HepG2 (cell line): ENCODE results near the gene RBM47. TPM values are rescaled to one million over a fixed set of nuclear protein-coding genes. Genes with fewer than 3 reads are reported as not detected.

ENCODE experiments used
- CBX1 ChIP-seq: IDR thresholded peaks from one replicate; pipeline ENCODE4 v1.6.1; 2016; ENCODE audit warnings: antibody characterized with exemption, low read depth
- FOXP4 ChIP-seq: sonication (generic); formaldehyde crosslinking; IDR thresholded peaks from 2 replicates; pipeline ENCODE4 v1.4.0; 2020; ENCODE audit warnings: missing genetic modification reagents
- GATAD1 ChIP-seq: IDR thresholded peaks from 2 replicates; pipeline ENCODE4 v1.6.1; 2016; ENCODE audit warnings: missing genetic modification reagents, missing compliant biosample characterization
- HMGA1 ChIP-seq: sonication (generic); formaldehyde crosslinking; conservative IDR thresholded peaks from 2 replicates; pipeline ENCODE4 v1.4.0; 2020; ENCODE audit warnings: missing genetic modification reagents
- IRF9 ChIP-seq: sonication (generic); formaldehyde crosslinking; IDR thresholded peaks from 2 replicates; pipeline ENCODE4 v1.8.0; 2022; ENCODE audit warnings: missing genetic modification reagents, mild to moderate bottlenecking, borderline replicate concordance
- KDM3A ChIP-seq: IDR thresholded peaks from 2 replicates; pipeline ENCODE4 v1.6.1; 2018; ENCODE audit warnings: low read depth, missing compliant biosample characterization
- NFKBIZ ChIP-seq: IDR thresholded peaks from 2 replicates; pipeline ENCODE4 v1.6.1; 2018; ENCODE audit warnings: missing genetic modification reagents, missing compliant biosample characterization
- POLR2G ChIP-seq: fragments of 200-400 bp; formaldehyde crosslinking; IDR thresholded peaks from 2 replicates; pipeline ENCODE4 v1.6.1; 2018; ENCODE audit warnings: mild to moderate bottlenecking, low read depth, low read length, moderate library complexity
- SATB2 ChIP-seq: sonication (generic); formaldehyde crosslinking; IDR thresholded peaks from 2 replicates; pipeline ENCODE4 v1.5.0; 2020; ENCODE audit warnings: missing genetic modification reagents
- SMAD3 ChIP-seq: sonication (generic); formaldehyde crosslinking; IDR thresholded peaks from 2 replicates; pipeline ENCODE4 v1.4.0; 2020; ENCODE audit warnings: missing genetic modification reagents
- SNAPC4 ChIP-seq: sonication (generic); formaldehyde crosslinking; IDR thresholded peaks from 2 replicates; pipeline ENCODE4 v1.4.0; 2020; ENCODE audit warnings: mild to moderate bottlenecking, missing genetic modification reagents
- THRA ChIP-seq: sonication (generic); formaldehyde crosslinking; IDR thresholded peaks from 2 replicates; pipeline ENCODE4 v1.4.0; 2020; ENCODE audit warnings: missing genetic modification reagents, borderline replicate concordance
- ZBTB37 ChIP-seq: sonication (generic); formaldehyde crosslinking; IDR thresholded peaks from 2 replicates; pipeline ENCODE4 v1.4.0; 2020; ENCODE audit warnings: mild to moderate bottlenecking, missing genetic modification reagents
- ZMYM2 ChIP-seq: sonication (generic); formaldehyde crosslinking; IDR thresholded peaks from 2 replicates; pipeline ENCODE4 v1.8.0; 2022; ENCODE audit warnings: mild to moderate bottlenecking, missing genetic modification reagents
- ZNF326 ChIP-seq: sonication (generic); formaldehyde crosslinking; IDR thresholded peaks from 2 replicates; pipeline ENCODE4 v1.4.0; 2020; ENCODE audit warnings: missing genetic modification reagents, borderline replicate concordance
- ZNF557 ChIP-seq: sonication (generic); formaldehyde crosslinking; IDR thresholded peaks from 2 replicates; pipeline ENCODE4 v1.4.0; 2020; ENCODE audit warnings: missing genetic modification reagents
- ZNF879 ChIP-seq: sonication (generic); formaldehyde crosslinking; IDR thresholded peaks from 2 replicates; pipeline ENCODE4 v1.8.1; 2023; ENCODE audit warnings: missing genetic modification reagents
- ZSCAN12 ChIP-seq: sonication (generic); formaldehyde crosslinking; IDR thresholded peaks from 2 replicates; pipeline ENCODE4 v1.9.0; 2021; ENCODE audit warnings: mild to moderate bottlenecking, missing genetic modification reagents
- ZSCAN31 ChIP-seq: sonication (generic); formaldehyde crosslinking; IDR thresholded peaks from 2 replicates; pipeline ENCODE4 v1.5.0; 2020; ENCODE audit warnings: low read depth, mild to moderate bottlenecking, missing genetic modification reagents
- polyA plus RNA-seq, 8 experiments: library from polyadenylated mRNA; depleted of rRNA in 3 of 8; stranded (reverse) in 7 of 8; unstranded in 1 of 8; fragments of >200 nt; fragmentation: Illumina TruSeq in 4 of 8; extraction: Trizol in 4 of 8; gene quantifications; 2 replicates each; pipeline versions ENCODE4 v1.2.1 to v1.2.3, GENCODE V29; 2011 to 2016; ENCODE audit warnings: low read depth in 4 of 8, missing spikeins in 1 of 8, mixed read lengths in 1 of 8; ENCODE audit not compliant: insufficient read depth in 1 of 8
- total RNA-seq, 5 experiments: library from RNA; depleted of rRNA; stranded (reverse); fragments of >200 nt; fragmentation: Illumina TruSeq; extraction: Trizol; gene quantifications; 2 replicates each; pipeline ENCODE4 v1.2.3, GENCODE V29; 2016; ENCODE audit warnings: low read depth in 1 of 5

RBM47 gene
- total and polyA plus RNA-seq, 2 of the 13 experiments (the other 11 are each of a cell fraction or from before 2014, with no cell fraction given), result 1.2 to 2.5 TPM

GRCh38 chr4:40515398-40516293 is 114.0 kb downstream of the RBM47 start (continued):
- TF ChIP-seq FOXP4 (CRISPR knock-in tag), result peak; percentile 57; the same call in 1 of the 2 replicates
- no peak for TF ChIP-seq ZSCAN12 (CRISPR knock-in tag)
- no peak for TF ChIP-seq SNAPC4 (CRISPR knock-in tag)
- no peak for TF ChIP-seq SATB2 (CRISPR knock-in tag)
- no peak for TF ChIP-seq CBX1
- 0 out of 2 replicates have a peak, but pooled peaks have one; percentile 27 for TF ChIP-seq KDM3A
- TF ChIP-seq ZNF326 (CRISPR knock-in tag), result no peak
- no peak for TF ChIP-seq ZBTB37 (CRISPR knock-in tag)
- no peak for TF ChIP-seq ZNF557 (CRISPR knock-in tag)
- no peak for TF ChIP-seq IRF9
- no peak; the same call in 1 of the 2 replicates for TF ChIP-seq ZMYM2 (CRISPR knock-in tag)
- peak; percentile 35; the same call in 1 of the 2 replicates for TF ChIP-seq POLR2G
- no peak for TF ChIP-seq NFKBIZ (CRISPR knock-in tag)
- TF ChIP-seq SMAD3 (CRISPR knock-in tag), result no peak
- TF ChIP-seq GATAD1 (CRISPR knock-in tag), result no peak; the same call in 1 of the 2 replicates
- TF ChIP-seq ZSCAN31 (CRISPR knock-in tag), result no peak
- no peak for TF ChIP-seq ZNF879 (CRISPR knock-in tag)
- TF ChIP-seq HMGA1 (CRISPR knock-in tag), result no peak
- no peak for TF ChIP-seq THRA (CRISPR knock-in tag)
